ENCODE results near the gene RPL6. TPM values are rescaled to one million over a fixed set of nuclear protein-coding genes. Genes with fewer than 3 reads are reported as not detected.

Gene RPL6
- total and polyA plus RNA-seq, 8 donors = 590 to 1,871 (median 1,055) TPM

- Histone ChIP-seq H3K36me3 (no peaks in the 10 kb centered on the region), H3K27ac (no peak overlapping the region), H3K4me1 (peaks cover 0 to 7% (median 5%) of the 10 kb centered on the region in 3 donors), H3K9me3 (no peaks in the 10 kb centered on the region), H3K27me3 (no peaks in the 10 kb centered on the region), H3K4me3 (no peak overlapping the region)
- ATAC-seq = no peak
- WGBS, 2 donors = 95 to 99% methylated on average over 7 of the region's 7 CpGs
- intact Hi-C loops (cut with DNase I) = no loop called here
- TF ChIP-seq CTCF (IDR thresholded peaks at IDR 0.05) = no peak
- no peak for FAIRE-seq
- no peak for DNase-seq
Observed at GRCh38 chr12:112425582-112426382, 16.4 kb upstream of the RPL6 start.

DNA sequence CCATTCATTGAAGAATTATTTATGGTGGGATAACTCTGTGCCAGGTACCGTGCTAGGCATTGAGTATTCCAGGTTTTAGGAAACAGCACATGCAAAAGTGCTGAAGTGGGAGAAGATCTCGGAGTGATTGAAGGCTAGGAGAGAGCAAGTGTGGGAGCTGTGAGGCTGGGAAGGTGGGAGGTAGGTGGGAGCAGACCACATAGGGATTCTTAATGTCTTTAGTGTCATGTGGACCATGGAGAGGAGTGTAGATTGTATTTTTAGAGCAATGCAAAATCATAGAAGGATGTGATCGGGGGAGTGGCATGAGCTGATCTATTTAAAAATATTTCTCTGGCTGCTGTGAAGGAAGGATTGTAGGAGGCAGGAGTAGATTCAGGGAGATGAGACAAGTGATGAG lies 14.7 kb upstream of the RPL6 start:
- Histone ChIP-seq H3K27ac (no peak overlapping the region), H3K4me3 (no peak overlapping the region), H3K36me3 (no peaks in the 10 kb centered on the region), H3K27me3 (no peaks in the 10 kb centered on the region), H3K4me1 (peaks cover 6 to 17% (median 7%) of the 10 kb centered on the region in 3 donors), H3K9me3 (no peaks in the 10 kb centered on the region)
- no peak for DNase-seq
- 94 to 95% methylated on average over 3 of the region's 3 CpGs for WGBS, 2 donors
- intact Hi-C loops (cut with DNase I) = no loop called here
- no peak for FAIRE-seq
- no peak for ATAC-seq
- TF ChIP-seq CTCF (IDR thresholded peaks at IDR 0.05) = no peak

DNA sequence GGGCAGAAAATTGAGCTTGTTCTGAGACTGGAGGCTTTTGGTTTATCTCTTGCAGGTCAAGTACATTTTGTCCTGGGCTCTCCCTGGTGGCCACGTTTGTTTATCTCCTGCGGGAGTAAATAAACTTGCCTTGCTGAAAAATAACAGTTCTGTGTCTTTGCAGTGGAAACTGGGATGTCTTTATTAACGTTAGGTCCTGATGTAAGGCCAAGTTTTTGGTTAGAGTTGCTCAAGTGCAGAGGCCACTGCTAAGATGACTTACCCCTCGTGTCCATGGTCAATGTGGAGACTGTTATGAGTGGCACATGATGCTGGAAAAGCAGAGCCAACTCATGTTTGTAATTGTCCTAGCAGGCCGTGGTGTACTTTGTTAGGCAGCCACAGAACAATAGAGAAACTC lies 13.1 kb upstream of the RPL6 start:
- no peak for DNase-seq

GRCh38 chr12:112421363-112421762 lies 12.0 kb upstream of the RPL6 start:
- Histone ChIP-seq H3K27me3 (no peaks in the 10 kb centered on the region), H3K27ac (no peak overlapping the region), H3K36me3 (no peaks in the 10 kb centered on the region), H3K9me3 (no peaks in the 10 kb centered on the region), H3K4me1 (peaks cover 6 to 17% (median 7%) of the 10 kb centered on the region in 3 donors), H3K4me3 (no peak overlapping the region)
- ATAC-seq (no peak), FAIRE-seq (no peak), DNase-seq (no peak)
- TF ChIP-seq CTCF (IDR thresholded peaks at IDR 0.05) = no peak
- WGBS, 2 donors = 85 to 90% methylated on average over 1 of the region's 1 CpG
- intact Hi-C loops (cut with DNase I) = no loop called here

More for the DNA sequence above, 13.1 kb upstream of the RPL6 start:
- intact Hi-C loops (cut with DNase I) = no loop called here
- no peak for ATAC-seq
- H3K4me1 ChIP-seq = peaks cover 6 to 17% (median 7%) of the 10 kb centered on the region in 3 donors
- no peak overlapping the region for H3K4me3 ChIP-seq
- no peak for TF ChIP-seq CTCF (IDR thresholded peaks at IDR 0.05)
- H3K27ac ChIP-seq = no peak overlapping the region
- FAIRE-seq = no peak
- no peaks in the 10 kb centered on the region for H3K27me3 ChIP-seq
- no peaks in the 10 kb centered on the region for H3K9me3 ChIP-seq
- 35 to 38% methylated on average over 5 of the region's 5 CpGs for WGBS, 2 donors
- no peaks in the 10 kb centered on the region for H3K36me3 ChIP-seq

DNA sequence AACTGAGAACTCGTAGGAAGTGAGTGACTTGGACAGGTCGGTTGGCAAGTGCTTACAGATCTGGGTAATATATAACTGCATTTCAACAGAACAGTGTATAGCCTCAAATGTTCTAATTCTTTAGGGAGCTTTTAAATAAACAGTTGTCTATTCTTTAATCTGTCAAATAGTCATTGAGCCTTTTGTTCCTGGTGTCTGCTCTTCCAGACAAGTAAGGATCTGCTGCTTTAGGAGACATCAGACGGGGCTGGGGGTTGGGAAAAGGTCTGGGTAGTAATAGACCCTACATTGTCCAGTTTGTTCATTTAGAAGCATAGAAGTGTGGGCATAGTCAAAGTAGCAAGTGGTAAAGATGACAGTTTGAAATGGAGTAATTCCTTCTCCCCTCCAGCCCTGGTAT lies 11.3 kb upstream of the RPL6 start:
- H3K27ac ChIP-seq = no peak overlapping the region
- no peaks in the 10 kb centered on the region for H3K36me3 ChIP-seq
- DNase-seq (no peak), ATAC-seq (no peak), FAIRE-seq (no peak)
- peaks cover 6 to 17% (median 7%) of the 10 kb centered on the region in 3 donors for H3K4me1 ChIP-seq
- H3K27me3 ChIP-seq = no peaks in the 10 kb centered on the region
- no peak for TF ChIP-seq CTCF (IDR thresholded peaks at IDR 0.05)
- no peak overlapping the region for H3K4me3 ChIP-seq
- WGBS, 2 donors = 45% methylated on average over 3 of the region's 3 CpGs
- intact Hi-C loops (cut with DNase I) = no loop called here
- H3K9me3 ChIP-seq = no peaks in the 10 kb centered on the region

All from pancreas (tissue), 10 donors.